ENCODE measurements around the gene RPLP2.

The RPLP2 gene

DNA sequence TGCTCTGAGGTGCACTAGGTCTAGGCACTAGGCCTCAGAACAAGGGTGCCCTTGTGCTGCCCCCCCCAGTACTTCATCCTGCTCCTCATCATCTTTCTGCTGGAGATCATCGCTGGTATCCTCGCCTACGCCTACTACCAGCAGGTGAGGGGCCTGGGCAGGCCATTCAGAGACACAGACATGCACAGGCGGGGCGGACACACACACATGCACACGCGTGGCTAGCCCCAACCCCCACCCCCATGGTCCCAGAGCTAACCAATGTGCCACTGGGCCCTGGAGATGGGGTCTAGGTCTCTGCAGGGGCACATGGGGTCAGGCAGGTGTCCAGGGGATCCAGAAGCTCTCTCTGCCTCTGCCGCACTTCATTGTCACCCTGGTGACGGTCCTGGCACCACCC lies 26.9 kb downstream of the RPLP2 start:
- no peak for DNase-seq (ENCODE audit: low read depth)

DNA sequence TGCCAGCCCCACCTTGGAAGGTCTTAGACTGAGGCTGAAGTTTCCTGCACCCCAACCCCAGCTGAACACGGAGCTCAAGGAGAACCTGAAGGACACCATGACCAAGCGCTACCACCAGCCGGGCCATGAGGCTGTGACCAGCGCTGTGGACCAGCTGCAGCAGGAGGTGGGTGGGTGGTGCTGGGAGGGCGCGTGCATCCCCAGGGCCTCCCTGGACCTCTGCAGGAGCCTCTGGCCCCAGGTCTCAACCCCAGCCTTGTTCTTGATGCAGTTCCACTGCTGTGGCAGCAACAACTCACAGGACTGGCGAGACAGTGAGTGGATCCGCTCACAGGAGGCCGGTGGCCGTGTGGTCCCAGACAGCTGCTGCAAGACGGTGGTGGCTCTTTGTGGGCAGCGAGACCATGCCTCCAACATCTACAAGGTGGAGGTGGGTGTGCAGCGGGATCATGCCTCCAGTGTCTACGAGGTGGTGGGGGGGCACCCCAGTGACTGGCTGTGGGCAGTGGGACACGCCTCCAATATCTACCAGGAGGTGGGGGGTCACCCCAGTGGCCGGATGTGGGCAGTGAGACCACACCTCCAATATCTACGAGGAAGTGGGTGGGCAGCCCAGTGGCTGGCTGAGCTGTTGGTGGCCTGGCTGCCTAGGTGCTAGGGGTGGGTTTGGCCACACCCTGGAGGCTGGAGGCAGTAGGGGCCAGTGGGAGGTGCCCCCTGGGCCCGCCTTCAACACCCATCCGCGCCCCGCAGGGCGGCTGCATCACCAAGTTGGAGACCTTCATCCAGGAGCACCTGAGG lies 27.6 kb downstream of the RPLP2 start:
- no peak for DNase-seq (ENCODE audit: low read depth)

DNA sequence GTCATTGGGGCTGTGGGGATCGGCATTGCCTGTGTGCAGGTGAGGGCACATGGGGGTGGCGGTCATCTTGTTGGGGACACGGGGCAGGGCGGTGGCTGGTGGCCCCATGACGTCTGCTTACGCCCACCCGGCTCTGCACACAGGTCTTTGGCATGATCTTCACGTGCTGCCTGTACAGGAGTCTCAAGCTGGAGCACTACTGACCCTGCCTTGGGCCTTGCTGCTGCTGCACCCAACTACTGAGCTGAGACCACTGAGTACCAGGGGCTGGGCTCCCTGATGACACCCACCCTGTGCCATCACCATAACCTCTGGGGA lies 28.2 kb downstream of the RPLP2 start:
- no peak for DNase-seq (ENCODE audit: low read depth)

DNA sequence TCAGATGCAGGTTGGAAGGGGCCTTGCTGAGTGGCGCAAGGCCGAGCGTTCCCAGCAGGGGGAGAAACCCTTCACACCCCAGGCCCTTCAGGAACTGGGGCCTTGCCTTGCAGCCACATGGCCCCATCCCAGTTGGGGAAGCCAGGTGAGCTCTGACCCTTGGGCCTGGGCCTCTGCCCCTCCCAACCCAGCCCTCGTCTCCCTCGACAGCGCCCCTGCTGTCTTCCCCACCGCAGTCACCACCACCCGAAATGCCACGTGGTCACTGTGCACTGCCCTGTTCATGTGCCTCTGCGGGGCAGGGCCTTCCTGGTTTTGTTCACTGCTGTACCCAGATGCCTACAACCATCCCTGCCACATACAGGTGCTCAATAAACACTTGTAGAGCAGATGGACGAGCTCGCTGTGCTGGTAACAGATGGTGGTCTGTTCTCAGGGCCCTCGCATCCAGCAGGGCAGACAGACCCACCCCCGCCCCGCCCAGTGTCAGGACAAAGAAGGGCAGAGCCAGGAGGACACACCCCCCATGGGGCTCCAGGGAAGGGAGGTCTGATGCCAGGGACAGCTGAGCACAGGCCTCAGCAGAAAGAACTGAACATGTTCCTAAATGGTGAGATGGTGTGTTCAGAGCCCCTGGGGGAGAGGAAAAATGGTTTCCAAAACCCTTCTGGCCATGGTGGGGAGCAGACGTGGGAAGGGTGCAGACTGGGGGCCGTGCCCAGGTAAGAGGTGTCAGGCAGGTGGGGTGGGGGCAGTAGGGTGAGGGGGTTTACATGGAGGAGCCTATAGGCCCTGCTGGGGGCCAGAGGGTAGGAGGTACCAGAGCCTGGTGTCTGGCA lies 28.9 kb downstream of the RPLP2 start:
- DNase-seq (ENCODE audit: low read depth) = no peak

DNA sequence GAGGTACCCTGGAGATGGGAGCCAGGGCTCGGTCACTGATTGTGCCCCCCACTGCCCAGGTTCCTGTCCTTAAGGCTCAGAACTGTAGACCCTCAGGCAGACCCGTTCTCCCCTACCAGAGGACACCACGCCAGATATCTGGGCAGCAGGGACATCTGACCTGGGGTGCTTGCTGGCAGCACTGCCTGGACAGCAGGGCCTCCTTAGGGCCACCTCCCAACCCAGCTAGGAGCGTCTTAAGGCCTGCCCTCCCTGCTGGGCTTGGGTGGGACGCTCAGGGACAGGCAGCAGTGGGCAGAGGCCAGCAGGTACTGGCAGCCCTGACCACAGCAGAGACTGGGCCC lies 29.5 kb downstream of the RPLP2 start:
- DNase-seq (ENCODE audit: low read depth) = no peak

DNA sequence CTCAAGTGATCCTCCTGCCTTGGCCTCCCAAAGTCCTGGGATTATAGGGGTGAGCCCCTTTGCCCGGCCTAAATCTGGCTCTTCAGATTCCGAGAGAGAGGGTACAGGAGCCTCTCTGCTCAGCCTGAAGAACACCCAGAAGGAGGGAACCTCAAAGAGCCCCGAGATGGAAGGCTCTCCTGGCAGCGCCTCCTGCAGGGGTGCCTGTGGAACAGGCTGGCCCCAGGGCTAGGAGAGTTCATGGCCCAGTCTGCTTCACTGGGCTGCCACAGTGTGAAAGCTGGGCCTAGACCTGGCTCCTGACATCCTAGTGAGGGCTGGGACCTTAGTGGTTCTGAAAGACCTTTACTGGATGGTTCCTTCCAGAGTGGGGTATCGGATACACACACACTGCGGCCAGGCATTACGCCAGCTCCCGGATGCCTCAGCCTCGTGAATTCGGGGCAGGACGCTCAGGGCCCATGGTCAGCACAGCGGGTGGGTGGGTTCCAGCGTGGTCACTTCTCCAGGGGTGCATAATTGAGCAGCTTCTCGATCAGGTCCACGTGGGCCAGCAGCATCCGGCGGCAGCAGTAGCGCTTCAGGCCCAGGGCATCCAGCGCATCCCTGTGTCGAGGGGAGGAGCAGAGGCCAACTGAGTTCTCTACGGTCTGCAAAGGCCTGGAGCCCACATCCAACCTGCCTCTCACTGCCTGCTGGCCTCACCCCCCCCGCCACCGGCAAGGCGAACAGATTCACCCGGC lies 30.3 kb downstream of the RPLP2 start:
- DNase-seq (ENCODE audit: low read depth) = no peak

DNA sequence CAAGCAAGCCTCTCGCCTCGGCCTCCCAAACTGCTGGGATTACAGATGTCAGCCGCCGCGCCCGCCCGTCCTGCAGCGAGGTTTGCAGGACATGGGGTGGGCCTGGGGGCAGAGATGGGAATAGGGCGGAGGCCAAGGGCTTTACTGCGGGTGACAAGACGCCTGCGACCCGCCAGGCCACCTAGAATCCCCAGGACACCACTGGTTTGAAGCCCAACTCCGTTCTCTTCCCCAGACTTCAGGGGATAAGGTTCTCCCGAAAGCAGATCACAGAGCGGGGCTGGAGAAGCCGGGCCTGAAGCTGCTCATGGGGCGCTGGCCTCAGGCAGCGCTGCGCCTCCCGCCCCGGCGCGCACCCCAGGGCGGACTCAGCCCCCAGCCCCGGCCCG lies 32.2 kb downstream of the RPLP2 start:
- no peak for DNase-seq (ENCODE audit: low read depth)

DNA sequence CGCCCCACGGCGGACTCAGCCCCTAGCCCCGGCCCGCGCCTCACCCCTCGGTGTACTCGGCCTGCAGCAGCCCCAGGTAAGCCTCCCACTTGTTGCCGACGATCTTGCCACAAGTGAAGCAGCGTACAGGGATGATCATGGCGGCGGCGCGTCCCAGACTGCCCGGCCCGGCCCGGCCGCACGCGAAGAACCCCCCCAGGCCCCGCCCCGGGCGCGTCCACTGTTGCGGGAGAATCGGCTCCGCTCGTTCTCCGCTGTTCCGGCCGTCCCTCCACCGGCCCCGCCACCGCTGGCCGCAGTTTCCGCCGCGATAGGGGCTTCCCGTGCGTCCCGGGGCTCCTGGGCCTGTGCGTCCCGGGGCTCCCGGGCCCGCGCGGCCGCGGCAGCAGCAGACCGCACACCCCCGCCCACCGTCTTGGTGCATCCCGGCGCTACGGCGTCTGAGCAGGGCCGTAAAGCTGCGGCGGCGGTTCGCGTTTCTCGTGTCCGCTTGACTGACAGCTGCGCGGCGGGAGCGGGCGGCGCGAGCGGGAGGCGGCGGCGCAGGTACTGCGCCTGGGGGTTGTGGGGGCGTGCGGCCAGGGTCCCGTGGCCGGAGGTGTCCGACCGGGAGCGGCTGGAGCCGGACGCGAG lies 32.7 kb downstream of the RPLP2 start, which contains the start of the genes POLR2L and TSPAN4:
Gene POLR2L (minus strand): TSS at position 160 of the 633 bp plus-strand sequence. CDS start 21 bp downstream, at position 139.
Gene TSPAN4 (plus strand): TSS at position 483 of the 633 bp plus-strand sequence. CDS start 7,453 bp downstream, outside the sequence.
- peak; percentile 83 for DNase-seq (ENCODE audit: low read depth)

DNA sequence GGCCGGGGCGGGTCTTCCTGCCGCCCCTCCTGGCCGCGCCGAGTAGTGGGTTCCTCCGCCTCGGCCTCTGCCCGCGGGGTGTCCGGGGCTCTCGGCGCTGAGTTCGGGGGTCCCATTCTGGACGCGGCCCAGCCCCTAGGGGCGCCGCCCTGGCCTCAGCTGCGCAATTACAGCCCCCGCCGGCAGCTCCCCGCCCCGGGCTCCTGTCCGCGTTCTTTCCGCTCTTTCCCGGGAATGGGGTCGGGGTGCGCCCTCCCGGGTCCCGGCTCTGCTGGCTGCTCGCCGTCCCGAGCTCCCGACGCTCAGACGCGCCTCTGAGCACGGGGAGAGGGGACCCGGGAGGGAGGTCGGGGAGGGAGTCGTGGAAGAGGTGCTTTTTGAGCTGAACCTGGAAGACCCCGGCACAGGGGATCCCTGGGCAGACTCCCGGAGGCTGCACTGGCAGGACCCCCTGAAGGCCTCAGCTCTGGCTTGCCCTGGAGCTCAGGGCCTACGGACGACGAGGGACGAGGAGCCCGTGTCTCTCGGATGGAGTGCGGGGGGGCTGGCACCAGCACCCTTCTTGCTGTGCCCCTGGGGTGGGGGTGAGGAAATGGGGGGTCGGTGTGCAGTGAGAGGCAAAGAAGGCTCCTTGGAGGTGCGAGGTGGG lies 33.4 kb downstream of the RPLP2 start:
- no peak for DNase-seq (ENCODE audit: low read depth)

DNA sequence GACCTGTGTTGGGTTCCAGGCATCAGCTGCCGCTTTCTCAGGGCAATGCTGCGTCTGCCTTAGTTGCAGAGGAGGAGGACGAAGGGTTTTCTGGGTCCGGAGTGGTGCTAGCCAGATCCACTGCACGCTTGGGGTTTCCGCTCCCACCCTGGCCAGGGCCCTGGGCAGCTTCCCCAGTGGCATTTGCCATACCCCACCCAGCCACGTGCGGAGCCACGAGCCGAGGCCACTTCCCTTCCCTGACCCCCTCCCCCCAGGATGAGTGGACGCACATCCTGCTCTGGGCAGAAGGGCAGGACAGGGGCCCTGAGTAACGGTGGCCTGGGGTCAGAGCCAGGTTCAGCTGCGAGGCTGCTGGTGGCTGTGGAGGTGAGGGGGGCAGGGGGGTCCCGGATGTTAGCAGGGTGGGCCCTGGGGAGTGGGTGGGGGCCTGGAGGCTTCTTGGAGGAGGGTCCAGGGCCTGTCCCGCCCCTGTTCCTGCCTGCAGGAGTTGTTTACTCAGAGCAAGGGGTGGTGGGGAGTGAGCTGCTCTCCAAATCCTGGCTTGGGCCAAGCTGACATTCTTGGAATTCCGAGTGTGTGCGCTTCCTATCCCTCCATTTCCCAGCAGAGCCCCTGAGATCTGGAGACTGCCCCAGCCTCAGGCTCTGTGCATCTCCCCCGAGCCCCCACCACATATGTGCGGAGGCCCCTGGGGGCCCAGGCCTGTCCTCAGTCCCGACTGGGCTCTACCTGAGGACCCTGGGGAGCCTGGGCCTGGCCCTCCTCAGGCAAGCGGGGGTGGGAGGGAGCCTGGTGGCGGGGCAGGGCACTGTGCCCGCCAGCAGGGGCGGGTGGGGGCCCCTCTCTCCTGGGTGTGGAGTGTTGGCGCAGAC lies 34.3 kb downstream of the RPLP2 start:
- no peak for DNase-seq (ENCODE audit: low read depth)

DNA sequence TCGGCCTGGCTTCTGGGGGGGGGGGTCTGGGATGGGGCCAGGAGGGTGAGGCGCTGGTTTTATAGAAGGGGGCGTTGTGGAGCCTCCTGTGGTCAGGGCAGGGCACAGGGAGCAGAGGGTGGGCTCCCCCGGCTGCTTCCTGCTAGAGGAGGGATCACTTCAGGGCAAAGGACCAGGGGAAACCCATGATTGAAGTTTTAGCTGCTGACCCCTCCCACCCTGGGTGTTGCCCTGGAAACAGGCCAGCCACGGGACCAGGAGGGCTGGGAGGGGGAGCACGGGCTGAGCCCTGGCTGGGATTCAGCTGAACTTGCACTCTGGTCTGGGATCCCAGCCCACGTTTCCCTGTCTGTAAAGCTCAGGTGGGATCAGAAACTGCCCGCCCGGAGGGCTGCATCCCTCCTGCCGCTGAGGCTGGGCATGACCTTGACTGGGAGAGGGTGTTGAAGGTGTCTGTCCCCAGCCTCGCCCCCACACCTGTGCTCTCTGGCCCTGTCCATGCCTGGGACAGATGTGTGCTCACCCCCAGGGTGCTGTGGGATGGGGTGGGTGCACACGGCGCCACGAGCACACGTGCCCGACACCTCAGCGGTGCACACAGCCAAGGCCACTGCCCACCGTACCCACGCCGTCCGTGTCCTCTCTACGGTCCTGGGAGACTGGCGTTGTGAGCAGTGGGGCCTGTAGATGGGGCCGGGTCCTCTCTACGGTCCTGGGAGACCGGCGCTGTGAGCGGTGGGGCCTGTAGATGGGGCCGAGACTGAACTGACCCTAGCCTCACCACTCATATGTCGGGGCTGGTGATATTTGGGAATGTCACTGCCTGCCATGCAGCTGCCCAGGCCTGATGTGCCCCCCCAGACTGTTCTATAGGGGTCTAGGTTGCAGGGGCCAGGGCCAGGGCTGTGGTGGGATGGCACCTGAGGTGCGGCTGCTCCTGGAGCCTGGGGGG lies 35.2 kb downstream of the RPLP2 start:
- DNase-seq (ENCODE audit: low read depth) = no peak

DNA sequence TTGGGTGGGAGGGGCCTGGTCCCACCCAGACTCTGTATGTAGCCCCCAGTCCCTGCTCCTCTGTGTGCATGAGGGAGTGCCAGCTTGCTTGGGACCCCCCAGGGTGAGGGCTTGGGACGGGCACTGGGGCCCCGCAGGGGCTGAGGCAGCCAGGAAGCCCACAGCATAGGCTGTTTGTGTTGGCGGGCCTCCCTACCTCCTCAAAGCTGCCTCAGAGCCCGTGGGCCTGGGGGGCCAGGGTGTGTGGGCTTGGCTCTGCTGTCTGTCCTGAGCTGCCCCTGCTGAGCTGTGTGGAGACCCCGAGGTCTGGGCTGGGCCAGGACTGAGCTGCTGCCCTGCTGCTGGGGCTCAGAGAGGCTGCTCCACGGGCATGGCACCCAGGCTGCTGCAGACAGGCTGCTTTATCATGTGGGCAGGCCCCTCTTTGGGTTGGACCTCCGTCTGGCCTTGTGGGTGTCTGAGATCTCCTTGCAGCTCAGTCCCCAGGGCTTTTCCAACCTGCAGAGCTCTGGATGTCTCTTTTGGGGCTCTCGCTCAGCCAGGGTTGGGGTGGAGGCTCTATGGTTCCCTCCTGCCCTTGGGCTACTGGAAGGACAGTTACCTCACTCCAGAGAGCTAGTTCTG lies 36.2 kb downstream of the RPLP2 start:
- DNase-seq (ENCODE audit: low read depth) = no peak

DNA sequence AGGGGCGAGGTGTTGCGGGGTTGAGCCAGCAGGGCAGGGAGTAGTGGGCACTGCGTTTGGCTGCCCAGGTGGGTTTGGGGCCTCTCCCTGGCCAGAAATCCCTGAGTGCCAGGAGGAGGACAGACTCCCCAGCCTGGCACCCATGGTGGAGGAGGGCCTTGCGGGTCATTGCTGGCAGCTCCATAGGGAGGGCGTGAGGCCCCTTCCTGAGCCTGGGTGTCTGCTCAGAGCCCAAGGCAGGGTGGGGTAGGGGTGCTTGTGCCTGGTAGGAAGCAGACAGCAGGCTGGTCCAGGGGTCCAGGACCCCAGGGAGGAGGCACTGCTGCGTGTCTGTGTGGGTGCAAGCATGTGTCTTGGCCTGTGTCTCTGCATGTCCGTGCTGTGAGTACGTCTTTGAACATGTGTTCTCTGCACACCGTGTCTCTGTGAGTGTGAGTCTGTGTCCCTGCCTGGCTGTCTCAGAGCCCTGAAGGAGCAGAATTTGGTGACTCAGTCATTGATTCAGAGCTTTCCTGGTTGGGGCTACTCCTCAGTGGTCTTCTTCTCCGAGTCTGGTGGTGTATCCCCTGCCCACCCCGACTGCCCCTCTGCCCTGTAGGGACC lies 36.8 kb downstream of the RPLP2 start:
- DNase-seq (ENCODE audit: low read depth) = no peak

DNA sequence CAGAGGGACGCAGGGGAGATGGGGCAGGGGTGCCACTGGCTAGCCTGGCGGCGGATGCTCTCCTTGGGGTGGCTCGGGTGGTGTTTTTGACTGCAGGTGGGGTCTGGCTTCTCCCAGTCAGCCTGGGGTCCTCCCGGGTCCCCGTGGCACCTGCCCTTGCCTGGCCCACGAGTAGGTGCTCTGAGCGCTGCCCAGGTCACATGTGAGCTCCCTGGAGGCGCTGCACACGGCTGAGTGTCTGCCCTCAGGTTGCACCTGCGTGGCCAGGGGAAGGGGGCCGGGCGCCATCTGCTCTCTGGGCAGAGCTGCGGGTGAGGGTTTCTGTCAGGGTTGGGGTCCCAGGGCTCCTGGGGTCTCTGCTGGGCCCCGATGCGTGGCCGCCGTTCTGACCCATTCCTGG lies 38.1 kb downstream of the RPLP2 start:
- DNase-seq (ENCODE audit: low read depth) = no peak

DNA sequence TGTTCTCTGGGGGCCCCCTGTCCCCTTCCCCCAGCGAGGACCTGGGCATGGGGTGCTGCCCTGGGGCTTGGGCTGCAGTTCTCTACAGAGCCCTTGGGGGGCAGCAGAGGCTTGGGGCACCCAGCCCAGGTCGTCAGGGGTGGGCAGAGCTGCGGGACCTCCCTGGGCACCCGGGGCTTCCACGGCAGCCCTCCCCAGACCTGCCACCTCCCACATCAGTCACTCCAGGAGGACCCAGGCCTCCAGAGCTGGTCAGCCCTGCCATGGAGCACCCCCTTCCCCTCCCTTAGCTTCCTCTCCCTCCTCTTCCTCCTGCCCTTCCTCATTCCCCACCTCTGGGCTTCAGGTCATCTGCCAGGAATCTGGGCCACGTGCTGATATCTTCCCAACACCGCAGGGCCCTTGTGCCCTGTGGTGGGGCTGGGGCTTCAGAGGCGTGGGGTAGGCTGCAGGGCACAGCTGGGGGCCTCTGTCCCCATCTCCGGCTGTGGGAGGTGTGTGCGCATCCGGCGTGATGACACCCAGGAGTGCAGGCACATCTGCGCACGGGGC lies 38.7 kb downstream of the RPLP2 start:
- peak; percentile 63 for DNase-seq (ENCODE audit: low read depth)

DNA sequence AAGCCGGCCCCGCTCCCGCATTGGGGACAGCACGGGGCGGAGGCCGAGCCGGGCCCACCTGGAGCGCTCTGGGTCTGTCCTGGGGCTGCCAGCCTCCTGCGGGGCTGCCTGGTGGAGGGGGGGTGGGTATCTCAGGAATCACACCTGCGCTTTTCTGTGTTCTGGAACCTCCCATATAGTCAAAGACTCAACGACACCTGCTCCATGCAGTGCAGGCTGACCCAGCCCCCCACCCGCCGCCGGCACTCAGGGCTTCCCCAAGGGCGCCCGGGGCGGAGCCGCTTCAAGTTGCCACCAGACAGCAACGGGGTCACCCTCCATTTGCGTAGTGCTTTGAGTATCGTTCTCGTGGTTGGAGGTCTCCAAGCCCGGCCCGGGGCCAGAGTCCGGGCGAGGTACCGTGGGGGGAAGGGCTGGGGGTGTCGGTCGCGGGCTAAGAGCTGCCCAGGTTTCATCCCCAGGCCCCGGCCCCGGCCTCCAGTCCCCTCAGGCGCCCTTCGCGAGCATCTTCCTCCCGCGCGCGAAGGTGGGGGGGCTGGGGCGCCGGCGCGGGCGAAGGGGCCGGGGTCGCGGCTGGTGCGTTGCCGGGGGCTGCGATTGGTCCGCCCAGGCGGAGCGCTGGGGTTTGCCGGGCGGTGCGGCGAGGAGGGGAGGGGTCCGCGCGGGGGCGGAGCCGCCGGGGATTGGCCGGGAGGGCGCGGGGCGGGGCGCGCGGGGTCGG lies 39.5 kb downstream of the RPLP2 start:
- no peak for DNase-seq (ENCODE audit: low read depth)

DNA sequence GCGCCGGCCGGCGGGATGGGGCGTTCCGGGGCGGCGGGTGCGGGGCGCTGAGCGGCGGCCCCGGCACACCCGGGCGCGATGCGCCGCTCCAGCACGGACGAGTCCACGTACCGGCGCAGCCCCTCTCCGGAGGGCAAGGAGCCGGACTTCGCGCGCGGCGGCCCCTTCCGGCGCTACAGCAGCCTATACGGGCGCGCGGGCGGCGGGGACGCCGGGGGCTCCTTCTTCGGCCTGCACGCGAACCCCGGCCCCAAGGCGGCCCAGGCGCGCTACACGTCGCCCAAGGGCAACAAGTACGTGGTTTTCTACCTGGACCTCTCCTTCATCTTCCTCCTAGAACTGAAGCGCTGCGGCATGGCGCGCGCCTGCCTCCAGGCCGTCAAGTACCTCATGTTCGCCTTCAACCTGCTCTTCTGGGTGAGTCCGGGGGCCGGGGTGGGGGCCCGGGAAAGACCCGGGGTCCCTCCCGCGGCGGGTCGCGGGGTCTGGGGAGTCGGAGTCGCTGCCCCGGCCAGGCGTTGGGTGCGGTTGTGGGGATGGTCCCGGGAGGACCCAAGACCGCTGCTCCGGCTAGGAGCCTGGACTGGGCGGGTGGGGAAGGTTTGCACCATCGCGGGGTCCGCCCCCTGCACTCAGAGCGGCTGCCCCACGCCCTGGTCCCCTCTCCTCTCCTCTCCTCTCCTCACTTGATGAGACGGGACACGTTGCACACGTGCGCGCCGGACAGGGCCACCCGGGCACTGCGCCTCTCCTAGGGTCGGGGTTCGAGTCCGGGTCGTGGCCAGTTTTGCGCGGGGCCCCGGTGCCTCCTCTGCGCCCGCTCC lies 40.4 kb downstream of the RPLP2 start:
- no peak for DNase-seq (ENCODE audit: low read depth)

Data from activated T-cell treated with anti-CD3 and anti-CD28 coated beads for 48 hours (primary cell).